ENCODE data around the gene C22orf15. TPM values are rescaled to one million over a fixed set of nuclear protein-coding genes. Genes with fewer than 3 reads are reported as not detected.
A peak's percentile ranks its signal among the peaks of the same experiment; 100 is the strongest.

Gene C22orf15
- total RNA-seq, 6 experiments from 2014 or later: not detected

GRCh38 chr22:23750367-23750713, 12.4 kb upstream of the C22orf15 start:
- intact Hi-C loops (cut with DNase I): no loop called here
- TF ChIP-seq POLR2A (IDR thresholded peaks at IDR 0.05) (no peak), CTCF (IDR thresholded peaks at IDR 0.05) (no peak)
- Histone ChIP-seq H3K9me3 (no peaks in the 10 kb centered on the region), H3K4me3 (peak overlapping the region; percentile 59 to 69 (median 63)), H3K27ac (peak overlapping the region in 1 of 3 donors; percentile 47), H3K27me3 (no peaks in the 10 kb centered on the region), H3K4me1 (no peaks in the 10 kb centered on the region), H3K36me3 (no peaks in the 10 kb centered on the region)
- 33% methylated on average over 5 of the region's 5 CpGs for WGBS (ENCODE audit: insufficient coverage, low coverage, low lambda C conversion rate, missing lambda C conversion rate)
- no peak for ATAC-seq
- no peak for DNase-seq

GRCh38 chr22:23750714-23751440, 11.9 kb upstream of the C22orf15 start, which contains the start of gene ZNF70:
Gene ZNF70, minus strand, starts transcription at chr22:23751112. Its CDS starts 5,972 bp downstream, at chr22:23745140.
- peak within 1 kb of the TSS; percentile 51 to 82 (median 80) for H3K27ac ChIP-seq
- H3K36me3 ChIP-seq: no peaks in the 10 kb centered on the region
- no peaks in the 10 kb centered on the region for H3K27me3 ChIP-seq
- DNase-seq: peak; percentile 88 to 92 (median 91)
- H3K9me3 ChIP-seq: no peaks in the 10 kb centered on the region
- ATAC-seq: peak; percentile 92 to 98 (median 96)
- peak; percentile 76 for TF ChIP-seq POLR2A (IDR thresholded peaks at IDR 0.05)
- peak in 1 of 4 donors; percentile 7 for TF ChIP-seq CTCF (IDR thresholded peaks at IDR 0.05)
- peak within 1 kb of the TSS; percentile 59 to 69 (median 63) for H3K4me3 ChIP-seq
- intact Hi-C loops (cut with DNase I): no loop called here
- WGBS (ENCODE audit: insufficient coverage, low coverage, low lambda C conversion rate, missing lambda C conversion rate): 2% methylated on average over 9 of the region's 78 CpGs
- no peaks in the 10 kb centered on the region for H3K4me1 ChIP-seq

- 25% methylated on average over 7 of the region's 22 CpGs for WGBS (ENCODE audit: insufficient coverage, low coverage, low lambda C conversion rate, missing lambda C conversion rate)
- no peaks in the 10 kb centered on the region for H3K36me3 ChIP-seq
- peak overlapping the region; percentile 59 to 69 (median 63) for H3K4me3 ChIP-seq
- no peaks in the 10 kb centered on the region for H3K9me3 ChIP-seq
- TF ChIP-seq POLR2A (IDR thresholded peaks at IDR 0.05) (no peak), CTCF (IDR thresholded peaks at IDR 0.05) (no peak)
- intact Hi-C loops (cut with DNase I): no loop called here
- no peaks in the 10 kb centered on the region for H3K27me3 ChIP-seq
- DNase-seq: no peak
- ATAC-seq: peak; percentile 42 to 47 (median 44)
- H3K27ac ChIP-seq: peak overlapping the region; percentile 51 to 82 (median 80)
- no peaks in the 10 kb centered on the region for H3K4me1 ChIP-seq
Observed at GRCh38 chr22:23751441-23751996, 11.3 kb upstream of the C22orf15 start.

GRCh38 chr22:23752090-23752691, 10.6 kb upstream of the C22orf15 start:
- TF ChIP-seq POLR2A (IDR thresholded peaks at IDR 0.05) (no peak), CTCF (IDR thresholded peaks at IDR 0.05) (no peak)
- no peaks in the 10 kb centered on the region for H3K9me3 ChIP-seq
- H3K27me3 ChIP-seq: no peaks in the 10 kb centered on the region
- H3K4me3 ChIP-seq: no peak overlapping the region
- no peak for ATAC-seq
- DNase-seq: no peak
- H3K4me1 ChIP-seq: no peaks in the 10 kb centered on the region
- WGBS (ENCODE audit: insufficient coverage, low coverage, low lambda C conversion rate, missing lambda C conversion rate): 96% methylated on average over 5 of the region's 9 CpGs
- no peak overlapping the region for H3K27ac ChIP-seq
- intact Hi-C loops (cut with DNase I): no loop called here
- no peaks in the 10 kb centered on the region for H3K36me3 ChIP-seq
